ENCODE results near the gene PLEK.
"Not testable (repeated sequence)": the region's sequence is repeated elsewhere in the genome, so short reads cannot be mapped to it uniquely, and the experiment has no call there.

PLEK gene

GRCh38 chr2:68345129-68345875 lies 19.8 kb upstream of the PLEK start:
- TF ChIP-seq, protein P1, sequence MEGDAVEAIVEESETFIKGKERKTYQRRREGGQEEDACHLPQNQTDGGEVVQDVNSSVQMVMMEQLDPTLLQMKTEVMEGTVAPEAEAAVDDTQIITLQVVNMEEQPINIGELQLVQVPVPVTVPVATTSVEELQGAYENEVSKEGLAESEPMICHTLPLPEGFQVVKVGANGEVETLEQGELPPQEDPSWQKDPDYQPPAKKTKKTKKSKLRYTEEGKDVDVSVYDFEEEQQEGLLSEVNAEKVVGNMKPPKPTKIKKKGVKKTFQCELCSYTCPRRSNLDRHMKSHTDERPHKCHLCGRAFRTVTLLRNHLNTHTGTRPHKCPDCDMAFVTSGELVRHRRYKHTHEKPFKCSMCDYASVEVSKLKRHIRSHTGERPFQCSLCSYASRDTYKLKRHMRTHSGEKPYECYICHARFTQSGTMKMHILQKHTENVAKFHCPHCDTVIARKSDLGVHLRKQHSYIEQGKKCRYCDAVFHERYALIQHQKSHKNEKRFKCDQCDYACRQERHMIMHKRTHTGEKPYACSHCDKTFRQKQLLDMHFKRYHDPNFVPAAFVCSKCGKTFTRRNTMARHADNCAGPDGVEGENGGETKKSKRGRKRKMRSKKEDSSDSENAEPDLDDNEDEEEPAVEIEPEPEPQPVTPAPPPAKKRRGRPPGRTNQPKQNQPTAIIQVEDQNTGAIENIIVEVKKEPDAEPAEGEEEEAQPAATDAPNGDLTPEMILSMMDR (IDR thresholded peaks at IDR 0.05; ENCODE audit: unreplicated experiment in 3 of 3): no peak

DNA sequence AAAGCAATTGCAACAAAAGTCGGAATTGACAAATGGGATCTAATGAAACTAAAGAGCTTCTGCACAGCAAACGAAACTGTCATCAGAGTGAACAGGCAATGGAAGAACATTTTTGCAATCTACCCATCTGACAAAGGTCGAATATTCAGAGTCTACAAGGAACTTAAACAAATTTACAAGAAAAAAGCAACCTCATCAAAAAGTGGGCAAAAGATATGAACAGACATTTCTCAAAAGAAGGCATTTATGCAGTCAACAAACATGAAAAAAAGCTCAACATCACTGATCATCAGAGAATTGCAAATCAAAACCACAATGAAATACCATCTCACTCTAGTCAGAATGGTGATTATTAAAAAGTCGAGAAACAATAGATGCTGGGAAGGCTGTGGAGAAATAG lies 16.0 kb upstream of the PLEK start:
- not testable (repeated sequence) for H3K36me3 Mint-ChIP-seq (ENCODE audit: low read depth); H3K27ac Mint-ChIP-seq; H3K4me1 Mint-ChIP-seq; H3K4me3 Mint-ChIP-seq; H3K9me3 Mint-ChIP-seq
- H3K27me3 Mint-ChIP-seq (ENCODE audit: low read depth): peaks cover 20% of the 10 kb centered on the region

More at GRCh38 chr2:68345129-68345875, 19.8 kb upstream of the PLEK start:
- Mint-ChIP-seq H3K9me3 (no peaks in the 10 kb centered on the region), H3K4me3 (no peak overlapping the region), H3K36me3 (ENCODE audit: low read depth) (no peaks in the 10 kb centered on the region), H3K27ac (no peak overlapping the region), H3K4me1 (peaks cover 4% of the 10 kb centered on the region), H3K27me3 (ENCODE audit: low read depth) (peaks cover 23% of the 10 kb centered on the region)

DNA sequence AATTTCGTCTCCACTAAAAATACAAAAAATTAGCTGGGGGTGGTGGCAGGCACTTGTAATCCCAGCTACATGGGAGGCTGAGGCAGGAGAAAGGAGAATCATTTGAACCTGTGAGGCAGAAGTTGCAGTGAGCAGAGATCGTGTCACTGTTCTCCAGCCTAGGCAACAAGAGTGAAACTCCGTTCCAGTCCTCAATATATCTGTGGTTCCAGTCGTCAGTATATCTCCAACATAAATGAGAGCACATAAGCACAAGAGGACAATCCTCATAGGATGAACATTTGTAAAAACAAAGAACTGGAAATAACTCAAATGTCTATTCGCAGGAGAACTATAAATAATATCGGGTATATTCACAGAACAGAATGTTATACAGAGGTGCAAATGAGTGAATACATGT lies 13.1 kb upstream of the PLEK start:
- Mint-ChIP-seq H3K36me3 (ENCODE audit: low read depth) (no peaks in the 10 kb centered on the region), H3K4me3 (no peak overlapping the region), H3K4me1 (no peaks in the 10 kb centered on the region), H3K27me3 (ENCODE audit: low read depth) (peaks cover 13% of the 10 kb centered on the region), H3K9me3 (no peaks in the 10 kb centered on the region), H3K27ac (no peak overlapping the region)
- TF ChIP-seq, protein P1 (IDR thresholded peaks at IDR 0.05; ENCODE audit: unreplicated experiment in 3 of 3): no peak

GRCh38 chr2:68352651-68353391 lies 12.3 kb upstream of the PLEK start:
- TF ChIP-seq, protein P1 (IDR thresholded peaks at IDR 0.05; ENCODE audit: unreplicated experiment in 3 of 3): no peak
- Mint-ChIP-seq H3K27me3 (ENCODE audit: low read depth) (peaks cover 8% of the 10 kb centered on the region), H3K9me3 (no peaks in the 10 kb centered on the region)

GRCh38 chr2:68356599-68357239 lies 8.4 kb upstream of the PLEK start:
- no peaks in the 10 kb centered on the region for H3K27me3 Mint-ChIP-seq (ENCODE audit: low read depth)
- no peaks in the 10 kb centered on the region for H3K36me3 Mint-ChIP-seq (ENCODE audit: low read depth)
- TF ChIP-seq, protein P1 (IDR thresholded peaks at IDR 0.05; ENCODE audit: unreplicated experiment in 3 of 3): no peak
- H3K4me1 Mint-ChIP-seq: no peaks in the 10 kb centered on the region
- no peaks in the 10 kb centered on the region for H3K9me3 Mint-ChIP-seq
- H3K27ac Mint-ChIP-seq: no peak overlapping the region
- H3K4me3 Mint-ChIP-seq: no peak overlapping the region

More at GRCh38 chr2:68352651-68353391, 12.3 kb upstream of the PLEK start:
- no peak overlapping the region for H3K27ac Mint-ChIP-seq
- no peaks in the 10 kb centered on the region for H3K4me1 Mint-ChIP-seq
- no peaks in the 10 kb centered on the region for H3K36me3 Mint-ChIP-seq (ENCODE audit: low read depth)
- no peak overlapping the region for H3K4me3 Mint-ChIP-seq

GRCh38 chr2:68357605-68358337 lies 7.3 kb upstream of the PLEK start:
- TF ChIP-seq, protein P1 (IDR thresholded peaks at IDR 0.05; ENCODE audit: unreplicated experiment in 3 of 3): peak in 1 of 3 experiments; percentile 13
- no peak overlapping the region for H3K27ac Mint-ChIP-seq
- H3K4me1 Mint-ChIP-seq: no peaks in the 10 kb centered on the region
- H3K9me3 Mint-ChIP-seq: peaks cover 2% of the 10 kb centered on the region
- no peaks in the 10 kb centered on the region for H3K36me3 Mint-ChIP-seq (ENCODE audit: low read depth)
- no peaks in the 10 kb centered on the region for H3K27me3 Mint-ChIP-seq (ENCODE audit: low read depth)
- H3K4me3 Mint-ChIP-seq: no peak overlapping the region
